ENCODE measurements around the gene TP53AIP1. TPM values are rescaled to one million over a fixed set of nuclear protein-coding genes. Genes with fewer than 3 reads are reported as not detected.

TP53AIP1 gene
- total RNA-seq, 2 donors from 2014 or later, result not detected

DNA sequence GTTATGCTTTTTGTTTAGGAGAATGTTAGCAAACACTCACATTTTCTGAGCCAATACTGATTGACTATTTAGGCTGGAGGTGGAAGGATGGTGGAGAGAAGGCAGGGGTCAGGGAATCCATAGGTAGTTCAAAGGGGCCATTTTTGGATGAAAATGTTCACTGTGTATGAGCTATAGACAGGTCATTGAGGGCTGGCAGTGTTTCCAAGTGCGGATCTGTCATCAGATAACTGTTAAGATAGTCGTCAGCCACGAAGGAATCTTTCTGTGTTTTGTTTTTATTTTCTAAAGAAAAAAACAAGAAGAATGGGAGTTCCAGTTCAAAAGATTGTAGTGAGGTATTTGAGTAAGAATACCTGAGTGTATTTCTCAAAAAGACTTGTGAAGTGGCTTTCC is 48.4 kb downstream of the TP53AIP1 start:
- H3K9me3 ChIP-seq (ENCODE audit: control insufficient read depth, low read length, poor library complexity, severe bottlenecking), result no peaks in the 10 kb centered on the region
- Mint-ChIP-seq H3K27ac (no peak overlapping the region), H3K36me3 (ENCODE audit: low read depth) (no peaks in the 10 kb centered on the region), H3K27me3 (peaks cover 51% of the 10 kb centered on the region), H3K4me3 (no peak overlapping the region), H3K4me1 (peaks cover 11% of the 10 kb centered on the region)
- DNase-seq (no peak), ATAC-seq (no peak)

DNA sequence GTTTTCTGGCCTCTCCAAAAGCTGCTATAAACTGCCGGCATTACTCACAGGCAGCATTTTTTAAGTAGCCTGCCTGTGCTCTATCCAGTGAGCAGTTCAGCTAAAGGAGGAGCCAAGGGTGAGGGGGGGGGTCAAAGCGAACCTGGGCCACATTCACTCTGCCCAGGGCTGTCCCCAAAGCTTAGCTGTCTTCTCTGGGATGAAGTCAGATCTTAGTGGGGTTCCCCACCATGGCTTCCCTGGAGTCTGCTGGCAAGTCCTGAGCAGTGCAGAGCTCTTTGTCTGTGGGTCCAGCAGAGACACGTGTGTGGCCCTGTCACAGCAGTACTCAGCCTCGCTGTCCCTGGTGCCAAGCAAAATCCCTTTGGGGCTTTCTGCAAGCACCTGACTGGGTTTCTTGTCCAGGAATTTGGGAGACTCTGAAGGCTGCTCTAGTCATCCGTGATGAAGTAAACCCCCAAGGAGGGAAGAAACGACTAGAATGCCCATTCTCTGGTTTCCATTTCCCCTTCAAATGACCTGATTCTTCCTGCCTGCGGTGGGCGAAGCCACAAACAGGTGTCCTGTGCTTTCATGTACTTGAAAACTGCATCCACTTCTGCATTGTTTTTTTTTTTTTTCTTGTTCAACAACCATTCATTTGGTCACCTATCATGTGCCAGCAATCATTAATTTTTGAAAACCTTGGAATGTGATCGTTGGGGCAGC is 48.9 kb downstream of the TP53AIP1 start:
- H3K27ac Mint-ChIP-seq, result no peak overlapping the region
- H3K4me3 Mint-ChIP-seq, result no peak overlapping the region
- H3K27me3 Mint-ChIP-seq, result peaks cover 51% of the 10 kb centered on the region
- ATAC-seq (no peak), DNase-seq (no peak)
- H3K36me3 Mint-ChIP-seq (ENCODE audit: low read depth), result no peaks in the 10 kb centered on the region
- H3K9me3 ChIP-seq (ENCODE audit: control insufficient read depth, low read length, poor library complexity, severe bottlenecking), result no peaks in the 10 kb centered on the region
- peaks cover 11% of the 10 kb centered on the region for H3K4me1 Mint-ChIP-seq

DNA sequence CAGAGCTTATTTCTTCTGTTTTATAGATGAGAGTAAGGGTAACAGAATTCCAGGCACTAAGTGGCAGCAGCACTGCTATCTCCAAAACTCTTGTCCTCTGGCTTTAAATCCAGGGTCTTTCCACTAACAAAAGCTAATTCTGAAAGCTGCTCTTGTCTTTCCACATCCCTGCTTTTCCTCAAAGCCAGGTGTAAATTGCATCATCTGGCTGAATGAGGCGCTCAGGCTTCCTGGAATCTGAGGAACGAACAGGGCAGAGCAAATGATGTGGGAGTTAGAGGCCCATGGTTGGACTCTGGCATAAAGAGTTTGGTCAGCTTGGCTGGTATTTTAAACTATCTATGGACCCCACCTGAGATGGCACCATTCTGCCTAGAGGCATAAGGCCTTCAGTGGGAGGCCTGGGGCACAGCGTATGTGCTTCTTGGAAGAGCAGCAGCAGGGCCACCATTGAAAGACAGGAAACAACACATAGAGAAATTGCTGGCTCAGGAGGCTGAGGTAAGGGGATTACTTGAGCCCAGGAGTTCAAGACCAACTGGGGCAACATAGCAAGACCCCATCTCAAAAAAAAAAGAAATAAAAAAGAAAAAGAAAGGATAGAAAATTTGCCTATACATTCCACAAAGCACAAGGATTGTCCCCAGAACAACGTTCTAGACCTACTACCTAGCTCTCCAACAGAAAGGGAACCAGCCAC is 49.7 kb downstream of the TP53AIP1 start:
- H3K4me3 Mint-ChIP-seq, result no peak overlapping the region
- peaks cover 11% of the 10 kb centered on the region for H3K4me1 Mint-ChIP-seq
- H3K9me3 ChIP-seq (ENCODE audit: control insufficient read depth, low read length, poor library complexity, severe bottlenecking), result no peaks in the 10 kb centered on the region
- ATAC-seq (no peak), DNase-seq (no peak)
- H3K27me3 Mint-ChIP-seq, result peaks cover 55% of the 10 kb centered on the region
- peaks cover 5% of the 10 kb centered on the region for H3K36me3 Mint-ChIP-seq (ENCODE audit: low read depth)
- H3K27ac Mint-ChIP-seq, result no peak overlapping the region

DNA sequence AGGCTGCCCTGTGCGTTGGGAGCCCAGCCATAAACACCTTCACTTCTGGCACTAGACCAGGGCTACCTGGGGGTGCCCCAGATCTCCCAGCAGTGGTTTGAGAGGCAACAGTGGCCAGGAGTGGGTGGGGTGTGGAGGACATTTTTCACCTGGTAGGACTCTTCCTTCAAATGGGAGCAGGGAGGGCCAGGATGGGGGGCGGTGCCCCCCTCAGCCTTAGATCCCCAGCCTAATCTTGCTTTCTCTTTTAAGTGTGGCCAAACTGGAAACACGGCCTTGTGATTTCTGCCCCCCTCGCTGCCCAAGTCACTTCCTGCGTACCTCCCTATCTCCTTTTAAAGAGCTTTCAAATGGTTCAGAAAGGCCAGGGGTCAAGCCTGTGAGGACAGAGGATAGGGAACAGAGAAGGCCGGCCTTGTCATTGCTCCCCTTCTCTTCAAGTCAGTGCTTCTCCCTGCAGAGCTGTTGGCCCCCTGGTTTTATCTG is 50.7 kb downstream of the TP53AIP1 start:
- DNase-seq (no peak), ATAC-seq (no peak)
- Mint-ChIP-seq H3K27ac (no peak overlapping the region), H3K36me3 (ENCODE audit: low read depth) (peaks cover 5% of the 10 kb centered on the region), H3K27me3 (peaks cover 64% of the 10 kb centered on the region), H3K4me1 (peaks cover 11% of the 10 kb centered on the region), H3K4me3 (peak overlapping the region; percentile 47)
- no peaks in the 10 kb centered on the region for H3K9me3 ChIP-seq (ENCODE audit: control insufficient read depth, low read length, poor library complexity, severe bottlenecking)

DNA sequence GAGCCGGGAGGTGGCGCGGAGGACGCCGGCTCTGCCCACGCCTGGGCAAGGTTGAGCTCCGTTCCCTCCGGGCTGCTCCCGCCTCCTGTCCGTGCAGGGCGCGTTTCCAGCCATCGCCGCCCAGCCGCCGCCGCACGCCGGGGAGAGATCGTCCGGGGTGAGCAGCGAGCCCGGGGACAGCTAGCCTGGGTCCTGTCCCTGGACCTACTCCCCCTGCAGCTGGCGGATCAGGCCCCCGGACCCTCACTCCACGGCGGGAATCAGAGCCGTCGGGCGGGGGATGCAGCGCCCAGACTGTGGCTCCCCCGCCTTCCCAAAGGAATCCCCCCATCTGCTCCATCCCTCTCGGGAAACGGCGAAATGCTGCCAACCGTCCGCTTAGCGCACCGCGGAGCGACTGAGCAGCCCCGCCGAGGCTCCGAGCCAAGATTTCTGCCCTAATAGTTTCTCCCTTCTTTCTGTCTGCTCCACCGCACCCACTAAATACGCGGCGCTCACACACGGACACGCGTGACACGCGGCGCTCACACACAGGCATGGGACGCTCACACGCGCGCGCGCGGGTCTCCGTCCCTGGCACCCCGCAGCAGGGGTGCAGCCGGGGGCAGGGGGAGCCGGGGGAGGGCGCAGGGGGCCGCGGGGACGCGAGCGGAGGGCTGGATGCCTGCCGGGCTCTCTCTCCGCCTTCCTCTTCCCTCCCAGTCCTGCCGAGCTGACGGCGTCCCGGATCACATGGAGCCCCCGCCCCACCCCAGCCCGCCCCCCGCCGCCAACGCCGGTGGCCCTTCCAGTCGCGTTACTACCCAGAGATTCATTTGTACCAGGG is 51.9 kb downstream of the TP53AIP1 start, which contains the start of gene KCNJ5:
KCNJ5 (plus strand) TSS at position 814 of the 826 bp plus-strand sequence. CDS start 19,918 bp downstream, outside the sequence.
- no peaks in the 10 kb centered on the region for H3K9me3 ChIP-seq (ENCODE audit: control insufficient read depth, low read length, poor library complexity, severe bottlenecking)
- Mint-ChIP-seq H3K36me3 (ENCODE audit: low read depth) (peaks cover 5% of the 10 kb centered on the region), H3K4me3 (peak within 1 kb of the TSS; percentile 88), H3K27ac (peak within 1 kb of the TSS; percentile 41), H3K27me3 (peaks cover 70% of the 10 kb centered on the region), H3K4me1 (peaks cover 17% of the 10 kb centered on the region)
- DNase-seq, result no peak
- ATAC-seq, result peak; percentile 60

DNA sequence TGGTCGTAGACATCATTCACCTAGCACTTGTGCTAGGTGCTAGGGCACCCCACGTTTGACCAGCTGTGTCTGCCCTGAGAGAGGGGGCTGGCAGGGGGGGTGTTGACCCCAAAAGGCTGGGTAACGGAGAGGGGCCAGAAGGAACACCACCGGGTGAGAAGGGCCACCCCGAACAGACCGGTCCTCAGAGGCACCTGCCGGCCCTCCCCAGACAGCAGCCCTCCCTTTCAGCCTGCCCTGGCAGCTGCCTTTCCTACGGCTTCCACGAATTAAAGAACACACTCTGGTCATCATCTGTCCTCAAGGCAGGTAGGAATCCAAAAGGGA is 52.5 kb downstream of the TP53AIP1 start:
- Mint-ChIP-seq H3K27ac (no peak overlapping the region), H3K27me3 (peaks cover 73% of the 10 kb centered on the region), H3K36me3 (ENCODE audit: low read depth) (peaks cover 8% of the 10 kb centered on the region), H3K4me1 (peaks cover 17% of the 10 kb centered on the region), H3K4me3 (peak overlapping the region; percentile 88)
- H3K9me3 ChIP-seq (ENCODE audit: control insufficient read depth, low read length, poor library complexity, severe bottlenecking), result no peaks in the 10 kb centered on the region
- no peak for DNase-seq
- ATAC-seq, result no peak

DNA sequence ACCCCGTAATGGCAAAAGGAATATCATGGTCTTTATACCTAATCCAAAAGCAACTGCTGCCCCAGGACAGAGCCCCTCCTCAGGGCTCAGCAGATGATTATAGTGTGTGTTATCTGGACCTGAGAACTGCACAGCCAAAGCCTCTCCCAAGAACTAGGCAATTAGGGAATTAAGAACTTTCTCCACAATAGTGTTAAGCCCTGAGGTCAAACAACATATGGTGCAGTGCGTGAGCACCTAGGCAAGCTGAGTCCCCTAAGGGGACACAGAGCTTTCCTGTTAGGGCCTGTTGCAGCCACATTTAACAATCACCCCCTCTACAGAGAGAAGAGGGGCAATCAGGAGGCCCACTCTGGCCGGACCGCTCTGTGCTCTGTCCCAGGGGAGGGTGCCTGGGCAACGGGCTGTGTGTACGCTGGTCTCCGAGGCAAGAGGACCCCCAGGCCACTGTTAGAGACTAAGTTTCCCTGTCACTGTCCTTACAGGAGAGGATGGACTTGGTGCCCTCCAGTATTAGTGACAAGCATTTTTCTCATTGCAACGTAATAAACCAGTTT is 52.9 kb downstream of the TP53AIP1 start:
- H3K9me3 ChIP-seq (ENCODE audit: control insufficient read depth, low read length, poor library complexity, severe bottlenecking), result no peaks in the 10 kb centered on the region
- Mint-ChIP-seq H3K36me3 (ENCODE audit: low read depth) (peaks cover 8% of the 10 kb centered on the region), H3K4me3 (peak overlapping the region; percentile 88), H3K27me3 (peaks cover 77% of the 10 kb centered on the region), H3K27ac (no peak overlapping the region), H3K4me1 (peaks cover 18% of the 10 kb centered on the region)
- no peak for DNase-seq
- no peak for ATAC-seq

DNA sequence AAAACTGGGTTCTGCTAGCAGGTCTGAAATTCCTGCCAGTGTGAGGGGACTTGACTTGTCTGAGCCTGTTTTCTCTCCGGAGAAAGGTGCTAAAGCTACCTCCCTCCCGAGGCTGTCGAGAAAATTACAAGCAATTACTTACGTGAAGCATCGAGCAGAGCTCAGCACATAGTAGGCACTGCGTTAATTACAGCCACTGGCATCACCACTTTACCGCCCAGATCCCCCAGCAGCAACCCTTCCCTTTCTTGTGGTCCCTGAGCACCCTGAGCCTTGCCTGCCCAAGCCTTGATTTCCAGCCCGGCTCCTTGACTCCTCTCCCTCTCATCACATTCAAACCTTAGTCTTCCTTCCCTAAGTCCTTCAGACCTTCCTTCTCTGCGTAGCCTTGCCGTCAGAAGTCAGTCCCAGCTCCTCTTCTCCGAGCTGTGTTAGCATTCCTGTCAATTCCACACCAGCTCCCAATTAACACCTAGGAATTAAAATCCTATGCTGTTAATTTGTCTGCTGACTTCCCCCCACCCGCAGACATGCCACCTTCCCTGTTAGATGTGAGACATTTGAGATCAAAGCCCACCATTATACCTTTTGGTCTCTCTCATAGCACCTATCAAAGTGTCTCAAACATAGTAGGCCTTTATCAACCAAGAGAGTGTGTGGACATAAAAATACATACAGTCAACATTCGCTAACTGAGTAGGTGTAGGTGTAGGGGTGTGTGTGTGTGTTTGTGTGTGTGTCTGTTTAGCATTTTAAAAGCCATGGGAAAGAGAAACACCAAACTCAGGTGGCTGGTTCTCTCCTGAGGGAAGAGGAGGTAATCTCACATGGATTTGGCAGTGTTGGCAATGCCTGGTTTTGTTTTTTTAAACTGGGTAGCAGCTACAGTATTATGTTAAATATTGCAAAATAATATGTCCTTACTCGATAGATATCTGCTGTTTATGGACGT is 54.4 kb downstream of the TP53AIP1 start:
- Mint-ChIP-seq H3K4me3 (no peak overlapping the region), H3K4me1 (peaks cover 16% of the 10 kb centered on the region), H3K27me3 (peaks cover 76% of the 10 kb centered on the region), H3K27ac (no peak overlapping the region), H3K36me3 (ENCODE audit: low read depth) (peaks cover 10% of the 10 kb centered on the region)
- no peaks in the 10 kb centered on the region for H3K9me3 ChIP-seq (ENCODE audit: control insufficient read depth, low read length, poor library complexity, severe bottlenecking)
- no peak for ATAC-seq
- DNase-seq, result no peak

DNA sequence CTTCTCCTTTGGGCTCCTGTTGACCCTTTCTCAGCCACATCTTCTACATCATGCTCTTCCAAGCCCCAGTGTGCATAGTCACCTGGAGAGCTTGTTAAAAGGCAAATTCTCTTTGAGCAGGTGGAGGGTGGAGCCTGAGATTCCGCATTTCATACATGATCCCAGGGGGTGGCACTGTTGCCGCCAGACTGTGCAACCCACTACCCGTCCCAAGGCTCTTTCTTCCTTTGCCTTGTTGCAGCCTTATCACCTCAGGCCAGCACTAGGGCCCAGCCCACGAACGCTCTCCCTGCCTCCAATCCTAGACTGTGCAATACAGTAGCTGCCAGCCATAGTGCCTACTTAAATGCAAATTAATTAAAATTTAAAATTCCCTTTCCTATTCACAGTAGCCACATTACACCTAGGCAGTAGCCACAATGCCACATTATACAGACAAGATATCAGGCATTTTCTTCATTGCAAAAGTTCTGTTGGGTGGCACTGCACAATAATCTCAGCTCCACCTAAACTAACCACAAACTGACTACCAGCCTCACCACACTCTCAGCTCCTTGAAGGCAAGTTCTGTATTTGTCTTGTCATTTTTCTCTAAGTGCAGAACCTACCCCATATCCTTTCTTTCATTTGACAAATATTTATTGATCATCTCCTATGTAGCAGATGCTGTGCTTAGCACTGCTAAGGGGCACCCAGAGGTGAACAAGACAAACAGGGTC is 56.1 kb downstream of the TP53AIP1 start:
- DNase-seq (no peak), ATAC-seq (no peak)
- no peaks in the 10 kb centered on the region for H3K9me3 ChIP-seq (ENCODE audit: control insufficient read depth, low read length, poor library complexity, severe bottlenecking)
- H3K27ac Mint-ChIP-seq, result no peak overlapping the region
- H3K4me3 Mint-ChIP-seq, result no peak overlapping the region
- H3K27me3 Mint-ChIP-seq, result peaks cover 84% of the 10 kb centered on the region
- H3K36me3 Mint-ChIP-seq (ENCODE audit: low read depth), result peaks cover 15% of the 10 kb centered on the region
- peaks cover 16% of the 10 kb centered on the region for H3K4me1 Mint-ChIP-seq

Measured in T-helper 17 cell (primary cell).